HG02943 (cell line): ENCODE results near the gene PPP1R12B.
A peak's percentile ranks its signal among the peaks of the same experiment; 100 is the strongest.
"Not testable (repeated sequence)": the region's sequence is repeated elsewhere in the genome, so short reads cannot be mapped to it uniquely, and the experiment has no call there.

Source experiments
- ATAC-seq: cut with Tn5 transposase; IDR thresholded peaks from one replicate; pipeline ENCODE4 v1.9.1; 2021; ENCODE audit warnings: mild to moderate bottlenecking, low read depth, moderate library complexity; ENCODE audit not compliant: unreplicated experiment

Gene PPP1R12B

GRCh38 chr1:202520857-202521216 is 172.3 kb downstream of the PPP1R12B start:
- not testable (repeated sequence) for ATAC-seq

DNA sequence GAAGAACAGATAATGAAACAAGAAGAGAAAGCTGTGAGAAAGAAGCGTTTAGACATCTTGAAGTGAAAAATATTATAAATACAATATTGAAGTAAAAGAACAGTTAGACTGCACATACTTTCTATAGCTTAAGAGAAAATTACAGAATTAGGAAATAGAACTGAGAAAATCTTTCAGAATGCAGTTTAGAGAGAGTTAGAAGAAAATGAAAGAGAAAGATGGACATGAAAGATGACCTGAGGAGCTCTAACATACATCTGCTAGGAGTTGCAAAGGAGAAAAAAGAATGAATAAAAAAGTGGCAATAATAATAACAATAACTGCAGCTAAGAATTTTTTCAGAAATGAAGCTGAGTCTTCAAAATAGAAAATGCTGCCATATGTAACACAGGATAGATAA is 173.0 kb downstream of the PPP1R12B start:
- not testable (repeated sequence) for ATAC-seq

GRCh38 chr1:202521886-202522285 is 173.4 kb downstream of the PPP1R12B start:
- no peak for ATAC-seq

- not testable (repeated sequence) for ATAC-seq
Measured at GRCh38 chr1:202526056-202526455, 177.6 kb downstream of the PPP1R12B start.

- not testable (repeated sequence) for ATAC-seq
Measured at GRCh38 chr1:202528096-202528722, 179.7 kb downstream of the PPP1R12B start.

- ATAC-seq = not testable (repeated sequence)
Measured at GRCh38 chr1:202530686-202531085, 182.2 kb downstream of the PPP1R12B start.

DNA sequence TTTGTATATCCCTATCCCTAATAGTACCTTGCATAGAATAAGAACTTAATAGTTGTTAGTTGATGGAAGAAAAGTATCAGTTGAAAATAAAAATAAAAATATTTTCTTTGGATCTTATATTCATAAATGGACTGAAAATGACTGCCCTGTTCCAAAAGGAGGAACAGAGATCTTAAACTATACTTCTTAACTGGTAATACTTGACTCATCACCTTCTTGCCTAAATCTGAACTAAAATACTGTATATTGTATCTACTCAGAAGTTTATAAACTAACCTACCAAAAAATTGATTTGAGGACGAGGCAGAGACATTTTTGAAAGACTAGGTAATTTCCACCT is 182.9 kb downstream of the PPP1R12B start:
- no peak for ATAC-seq

DNA sequence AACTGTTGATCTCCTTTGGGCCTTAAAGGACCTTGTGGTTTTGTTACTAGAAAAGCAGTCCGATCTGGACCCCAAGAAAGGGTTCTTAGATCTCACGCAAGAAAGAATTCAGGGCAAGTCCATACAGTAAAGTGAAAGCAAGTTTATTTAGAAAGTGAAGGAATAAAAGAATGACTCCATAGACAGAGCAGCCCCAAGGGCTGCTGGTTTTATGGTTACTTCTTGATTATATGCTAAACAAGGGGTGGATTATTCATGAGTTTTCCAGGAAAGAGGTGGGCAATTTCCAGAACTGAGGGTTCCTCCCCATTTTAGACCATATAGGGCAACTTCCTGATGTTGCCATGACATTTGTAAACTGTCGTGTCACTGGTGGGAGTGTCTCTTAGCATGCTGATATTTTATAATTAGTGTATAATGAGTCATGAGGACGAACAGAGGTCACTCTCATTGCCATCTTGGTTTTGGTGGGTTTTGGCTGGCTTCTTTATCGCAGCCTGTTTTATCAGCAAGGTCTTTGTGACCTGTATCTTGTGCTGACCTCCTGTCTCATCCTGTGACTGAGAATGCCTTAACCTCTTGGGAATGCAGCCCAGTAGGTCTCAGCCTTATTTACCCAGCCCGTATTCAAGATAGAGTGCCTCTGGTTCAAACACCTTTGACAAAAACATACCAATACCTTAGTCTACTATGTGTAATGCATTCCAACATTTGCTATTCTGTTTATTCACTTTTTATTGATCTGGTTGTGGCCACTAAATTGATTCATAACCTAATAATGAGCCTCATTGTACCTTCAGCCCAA is 183.5 kb downstream of the PPP1R12B start:
- ATAC-seq = not testable (repeated sequence)

GRCh38 chr1:202539166-202539574 is 190.7 kb downstream of the PPP1R12B start:
- ATAC-seq = not testable (repeated sequence)

GRCh38 chr1:202539583-202539982 is 191.1 kb downstream of the PPP1R12B start:
- not testable (repeated sequence) for ATAC-seq

- ATAC-seq = no peak
Measured at GRCh38 chr1:202540014-202540413, 191.5 kb downstream of the PPP1R12B start.

- no peak for ATAC-seq
Measured at GRCh38 chr1:202540448-202540847, 191.9 kb downstream of the PPP1R12B start.

GRCh38 chr1:202540858-202541257 is 192.4 kb downstream of the PPP1R12B start:
- not testable (repeated sequence) for ATAC-seq

GRCh38 chr1:202542415-202542814 is 193.9 kb downstream of the PPP1R12B start:
- ATAC-seq = not testable (repeated sequence)

- not testable (repeated sequence) for ATAC-seq
Measured at GRCh38 chr1:202543537-202543936, 195.0 kb downstream of the PPP1R12B start.

DNA sequence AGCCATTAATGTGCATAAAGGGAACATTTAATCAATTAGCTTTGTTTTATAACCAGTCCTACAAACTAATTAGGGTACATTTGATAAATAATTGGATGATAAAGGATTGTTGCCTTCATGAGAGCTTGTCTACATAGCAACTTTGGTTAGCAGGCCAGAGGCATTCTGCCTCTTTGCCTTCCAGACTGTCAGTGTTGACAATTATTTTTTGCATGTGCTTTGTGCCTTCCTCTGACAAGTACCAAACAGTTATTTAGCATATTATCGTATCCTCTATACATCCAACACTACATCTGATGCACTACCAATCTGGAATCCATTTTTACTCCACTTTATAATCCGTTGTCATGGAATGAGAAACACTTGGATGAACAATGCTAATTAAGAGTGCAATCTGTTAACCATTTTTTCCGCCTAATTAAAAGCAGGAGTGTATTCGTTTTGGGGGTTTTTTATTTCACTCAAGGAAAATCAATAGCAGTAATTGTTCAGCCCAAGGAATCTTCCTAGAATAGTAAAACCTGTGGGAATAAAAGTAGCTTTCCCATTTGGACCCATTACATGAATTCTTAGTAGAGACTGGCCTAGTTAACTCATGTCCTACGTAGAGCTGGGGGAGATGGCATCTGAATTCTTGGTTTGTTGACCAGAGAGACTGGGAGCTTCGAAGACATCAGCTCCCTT is 196.4 kb downstream of the PPP1R12B start:
- not testable (repeated sequence) for ATAC-seq

GRCh38 chr1:202545647-202546303 is 197.3 kb downstream of the PPP1R12B start:
- not testable (repeated sequence) for ATAC-seq

DNA sequence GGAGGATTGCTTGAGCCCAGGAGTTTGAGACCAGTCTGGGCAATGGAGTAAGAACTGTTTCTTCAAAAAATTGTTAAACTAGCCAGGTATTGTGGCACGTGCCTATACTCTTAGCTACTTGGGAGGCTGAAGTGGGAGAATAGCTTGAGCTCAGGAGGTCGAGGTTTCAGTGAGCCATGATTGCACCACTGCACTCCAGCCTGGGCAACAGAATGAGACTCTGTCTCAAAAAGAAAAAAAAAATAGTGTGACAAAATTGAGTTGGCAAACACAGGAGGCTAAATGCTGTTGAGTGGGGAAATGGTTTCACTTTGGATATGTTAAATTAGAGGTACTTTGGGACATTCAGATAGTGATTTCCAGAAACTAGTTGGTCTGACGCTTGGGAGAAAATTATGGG is 197.9 kb downstream of the PPP1R12B start:
- peak; percentile 38 for ATAC-seq

- peak; percentile 82 for ATAC-seq
Measured at GRCh38 chr1:202546796-202547195, 198.3 kb downstream of the PPP1R12B start.

DNA sequence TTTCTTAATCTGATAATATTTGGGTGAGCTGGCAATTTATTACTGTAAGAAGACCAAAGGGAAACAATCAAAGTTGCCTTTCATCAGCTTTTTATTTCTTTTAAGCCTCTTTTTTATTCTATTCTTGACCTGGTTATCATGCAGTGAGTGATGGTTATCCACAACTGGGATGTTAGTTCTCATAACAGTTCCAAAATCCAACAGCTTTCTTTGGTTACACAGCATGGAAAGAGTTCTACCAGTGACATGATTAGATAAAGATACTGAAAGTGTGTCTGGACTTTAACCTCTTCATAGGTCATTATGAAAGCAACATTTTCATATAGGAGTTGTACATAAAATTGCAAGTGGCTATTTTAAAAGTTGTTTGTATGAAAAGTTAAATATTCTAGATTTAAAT is 198.7 kb downstream of the PPP1R12B start:
- ATAC-seq = peak; percentile 59

GRCh38 chr1:202550088-202550487 is 201.6 kb downstream of the PPP1R12B start:
- ATAC-seq = not testable (repeated sequence)
